ENCODE results near the gene CXXC5. TPM values are rescaled to one million over a fixed set of nuclear protein-coding genes. Genes with fewer than 3 reads are reported as not detected.
A peak's percentile ranks its signal among the peaks of the same experiment; 100 is the strongest.

CXXC5 gene
- total RNA-seq, 6 donors from 2014 or later, result 25.7 to 39.5 (median 33.0) TPM

- Histone ChIP-seq H3K36me3 (no peaks in the 10 kb centered on the region), H3K4me3 (peak overlapping the region in 3 of 4 donors; percentile 20 to 39 (median 21)), H3K27me3 (peaks cover 0 to 7% (median 0%) of the 10 kb centered on the region in 4 donors), H3K4me1 (peaks cover 75 to 91% (median 80%) of the 10 kb centered on the region in 4 donors), H3K9me3 (no peaks in the 10 kb centered on the region), H3K27ac (peak overlapping the region; percentile 85 to 95 (median 89))
- 37 to 100% methylated on average over 1 to 14 of the region's 14 CpGs for WGBS, 2 donors
- peak; percentile 25 to 80 for ATAC-seq (ENCODE audit: low FRiP score in 2 of 2)
- peak in 1 of 2 donors; percentile 90 for DNase-seq
- peak; percentile 39 to 77 for TF ChIP-seq POLR2AphosphoS5 (IDR thresholded peaks at IDR 0.05)
- peak in 2 of 4 donors; percentile 20 to 69 for TF ChIP-seq POLR2A (IDR thresholded peaks at IDR 0.05)
- no peak for TF ChIP-seq CTCF (IDR thresholded peaks at IDR 0.05)
- TF ChIP-seq EP300 (IDR thresholded peaks at IDR 0.05), result peak in 1 of 4 donors; percentile 27
These were observed 12.2 kb downstream of the CXXC5 start for GRCh38 chr5:139660105-139660922.

GRCh38 chr5:139660923-139661814, 13.0 kb downstream of the CXXC5 start:
- Histone ChIP-seq H3K9me3 (no peaks in the 10 kb centered on the region), H3K27me3 (peaks cover 0 to 7% (median 0%) of the 10 kb centered on the region in 4 donors), H3K4me3 (peak overlapping the region in 3 of 4 donors; percentile 6 to 31 (median 20)), H3K36me3 (no peaks in the 10 kb centered on the region), H3K27ac (peak overlapping the region; percentile 85 to 95 (median 89)), H3K4me1 (peaks cover 68 to 86% (median 76%) of the 10 kb centered on the region in 4 donors)
- DNase-seq, result peak; percentile 91 to 93
- ATAC-seq (ENCODE audit: low FRiP score in 2 of 2), result peak; percentile 84 to 89
- WGBS, 2 donors, result 44 to 49% methylated on average over 13 to 15 of the region's 41 CpGs
- TF ChIP-seq POLR2A (IDR thresholded peaks at IDR 0.05) (peak in 1 of 4 donors; percentile 48), POLR2AphosphoS5 (IDR thresholded peaks at IDR 0.05) (peak; percentile 42 to 60), EP300 (IDR thresholded peaks at IDR 0.05) (no peak), CTCF (IDR thresholded peaks at IDR 0.05) (no peak)

GRCh38 chr5:139662617-139663016, 14.5 kb downstream of the CXXC5 start:
- DNase-seq, result no peak
- 84 to 91% methylated on average over 3 to 9 of the region's 9 CpGs for WGBS, 2 donors
- TF ChIP-seq EP300 (IDR thresholded peaks at IDR 0.05), result no peak
- no peak for TF ChIP-seq POLR2AphosphoS5 (IDR thresholded peaks at IDR 0.05)
- no peak for TF ChIP-seq POLR2A (IDR thresholded peaks at IDR 0.05)
- TF ChIP-seq CTCF (IDR thresholded peaks at IDR 0.05), result no peak
- Histone ChIP-seq H3K4me1 (peaks cover 63 to 85% (median 73%) of the 10 kb centered on the region in 4 donors), H3K4me3 (no peak overlapping the region), H3K36me3 (no peaks in the 10 kb centered on the region), H3K27ac (peak overlapping the region in 3 of 4 donors; percentile 87 to 95 (median 91)), H3K27me3 (peaks cover 0 to 7% (median 0%) of the 10 kb centered on the region in 4 donors), H3K9me3 (no peaks in the 10 kb centered on the region)
- no peak for ATAC-seq (ENCODE audit: low FRiP score in 2 of 2)

GRCh38 chr5:139663207-139664085, 15.3 kb downstream of the CXXC5 start:
- no peaks in the 10 kb centered on the region for H3K9me3 ChIP-seq
- no peak overlapping the region for H3K4me3 ChIP-seq
- no peak for TF ChIP-seq POLR2A (IDR thresholded peaks at IDR 0.05)
- no peak for TF ChIP-seq POLR2AphosphoS5 (IDR thresholded peaks at IDR 0.05)
- no peak for TF ChIP-seq CTCF (IDR thresholded peaks at IDR 0.05)
- no peak for TF ChIP-seq EP300 (IDR thresholded peaks at IDR 0.05)
- peaks cover 59 to 85% (median 73%) of the 10 kb centered on the region in 4 donors for H3K4me1 ChIP-seq
- peaks cover 0 to 7% (median 0%) of the 10 kb centered on the region in 4 donors for H3K27me3 ChIP-seq
- DNase-seq, result no peak
- H3K36me3 ChIP-seq, result no peaks in the 10 kb centered on the region
- ATAC-seq (ENCODE audit: low FRiP score in 2 of 2), result no peak
- H3K27ac ChIP-seq, result peak overlapping the region; percentile 30 to 95 (median 64)
- 84 to 88% methylated on average over 14 of the region's 14 CpGs for WGBS, 2 donors
